ENCODE results near the gene CACNA1B.

Gene CACNA1B

DNA sequence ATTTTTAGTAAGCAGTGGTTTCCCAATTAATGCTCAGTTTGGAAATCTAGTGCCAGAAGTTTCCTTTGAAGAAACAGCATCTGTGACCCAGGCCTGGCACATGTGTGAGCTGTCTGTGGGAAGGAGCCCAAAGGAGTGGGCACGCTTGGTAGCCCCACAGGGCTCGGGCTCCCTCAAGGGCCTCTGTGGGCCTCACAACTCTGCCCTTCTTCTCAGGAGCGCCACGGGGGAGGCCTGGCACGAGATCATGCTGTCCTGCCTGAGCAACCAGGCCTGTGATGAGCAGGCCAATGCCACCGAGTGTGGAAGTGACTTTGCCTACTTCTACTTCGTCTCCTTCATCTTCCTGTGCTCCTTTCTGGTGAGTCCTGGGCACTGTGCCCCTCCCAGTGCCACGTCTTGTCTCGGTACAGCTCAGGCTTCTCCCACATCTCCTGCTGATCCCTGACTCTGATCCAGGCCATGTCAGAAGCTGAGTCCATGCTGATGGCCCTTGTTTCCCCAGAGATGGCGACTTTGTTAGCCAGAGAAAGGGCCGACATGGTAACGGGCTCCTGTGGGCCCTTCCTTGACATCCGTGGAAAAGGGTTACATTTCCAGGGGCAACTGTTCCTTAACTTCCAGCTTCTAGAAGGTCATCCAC, 200.4 kb downstream of the CACNA1B start:
- Histone ChIP-seq H3K4me3 (IDR thresholded peaks at IDR 0.05; ENCODE audit: insufficient read depth, low read depth, low read length) (no peak overlapping the region), H3K27me3 (ENCODE audit: insufficient read depth, low read depth) (peaks cover 18% of the 10 kb centered on the region; the same call in 1 of the 2 replicates), H3K36me3 (ENCODE audit: insufficient read depth) (no peaks in the 10 kb centered on the region), H3K9ac (no peak overlapping the region), H3K27ac (no peak overlapping the region), H3K4me1 (ENCODE audit: low read depth, poor library complexity, severe bottlenecking) (no peaks in the 10 kb centered on the region), H2AFZ (ENCODE audit: low read depth) (no peak overlapping the region), H3K4me2 (no peak overlapping the region), H3K79me2 (ENCODE audit: insufficient read depth, low read depth) (no peaks in the 10 kb centered on the region), H4K20me1 (ENCODE audit: insufficient read depth) (no peaks in the 10 kb centered on the region)
- no peak for TF ChIP-seq CTCF (conservative IDR thresholded peaks at IDR 0.05; ENCODE audit: low read depth, low read length)

GRCh38 chr9:138078846-138079245, 201.3 kb downstream of the CACNA1B start:
- TF ChIP-seq CTCF (conservative IDR thresholded peaks at IDR 0.05; ENCODE audit: low read depth, low read length): no peak
- Histone ChIP-seq H3K9ac (no peak overlapping the region), H3K4me2 (no peak overlapping the region), H3K4me1 (ENCODE audit: low read depth, poor library complexity, severe bottlenecking) (no peaks in the 10 kb centered on the region), H3K4me3 (IDR thresholded peaks at IDR 0.05; ENCODE audit: insufficient read depth, low read depth, low read length) (no peak overlapping the region), H4K20me1 (ENCODE audit: insufficient read depth) (no peaks in the 10 kb centered on the region), H3K27ac (no peak overlapping the region), H3K27me3 (ENCODE audit: insufficient read depth, low read depth) (peaks cover 18% of the 10 kb centered on the region; the same call in 1 of the 2 replicates), H3K36me3 (ENCODE audit: insufficient read depth) (no peaks in the 10 kb centered on the region), H2AFZ (ENCODE audit: low read depth) (no peak overlapping the region), H3K79me2 (ENCODE audit: insufficient read depth, low read depth) (no peaks in the 10 kb centered on the region)

- H4K20me1 ChIP-seq (ENCODE audit: insufficient read depth): no peaks in the 10 kb centered on the region
- H3K36me3 ChIP-seq (ENCODE audit: insufficient read depth): no peaks in the 10 kb centered on the region
- H3K4me2 ChIP-seq: no peak overlapping the region
- no peak overlapping the region for H3K4me3 ChIP-seq (IDR thresholded peaks at IDR 0.05; ENCODE audit: insufficient read depth, low read depth, low read length)
- H3K27me3 ChIP-seq (ENCODE audit: insufficient read depth, low read depth): peaks cover 9% of the 10 kb centered on the region; the same call in 1 of the 2 replicates
- H2AFZ ChIP-seq (ENCODE audit: low read depth): no peak overlapping the region
- H3K4me1 ChIP-seq (ENCODE audit: low read depth, poor library complexity, severe bottlenecking): no peaks in the 10 kb centered on the region
- H3K27ac ChIP-seq: no peak overlapping the region
- no peak overlapping the region for H3K9ac ChIP-seq
- no peaks in the 10 kb centered on the region for H3K79me2 ChIP-seq (ENCODE audit: insufficient read depth, low read depth)
- no peak for TF ChIP-seq CTCF (conservative IDR thresholded peaks at IDR 0.05; ENCODE audit: low read depth, low read length)
These were observed 203.4 kb downstream of the CACNA1B start for GRCh38 chr9:138080979-138081378.

DNA sequence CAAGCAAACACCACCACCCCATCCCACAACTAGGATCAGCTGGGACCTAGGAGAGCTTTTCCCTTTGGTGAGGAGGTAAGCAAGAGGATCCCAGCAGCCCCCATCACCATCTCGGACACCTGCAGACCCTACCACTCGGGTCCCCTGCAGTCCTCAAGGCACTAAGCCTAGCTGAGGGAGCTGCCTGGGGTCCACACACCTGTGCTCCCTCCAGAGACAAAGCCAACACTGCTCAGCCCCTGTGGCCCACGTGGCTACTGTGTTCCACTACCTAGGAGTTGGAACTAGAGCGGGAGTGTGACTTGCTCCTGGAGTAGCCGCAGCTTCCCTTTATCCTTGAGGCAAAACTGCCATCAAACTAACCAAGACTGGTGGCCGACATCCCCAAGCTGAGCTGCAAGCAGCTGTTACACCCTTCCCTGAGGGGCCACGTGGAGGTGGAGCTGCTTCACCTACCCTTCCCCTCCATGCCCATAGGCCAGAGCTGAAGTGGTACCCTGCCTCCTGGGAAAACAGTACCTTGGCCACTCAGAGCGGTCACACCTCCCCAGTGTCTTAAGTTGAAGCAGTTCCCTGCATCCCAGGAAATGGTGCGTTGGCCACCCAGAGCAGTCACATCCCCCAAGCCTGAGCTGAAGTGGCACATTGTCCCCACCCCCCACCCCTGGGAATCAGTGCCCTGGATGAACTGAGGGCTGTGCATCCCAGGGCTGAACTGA, 205.5 kb downstream of the CACNA1B start:
- no peaks in the 10 kb centered on the region for H4K20me1 ChIP-seq (ENCODE audit: insufficient read depth)
- H3K79me2 ChIP-seq (ENCODE audit: insufficient read depth, low read depth): no peaks in the 10 kb centered on the region
- no peak overlapping the region for H3K4me3 ChIP-seq (IDR thresholded peaks at IDR 0.05; ENCODE audit: insufficient read depth, low read depth, low read length)
- peaks cover 3% of the 10 kb centered on the region; the same call in 1 of the 2 replicates for H3K27me3 ChIP-seq (ENCODE audit: insufficient read depth, low read depth)
- H3K4me1 ChIP-seq (ENCODE audit: low read depth, poor library complexity, severe bottlenecking): no peaks in the 10 kb centered on the region
- H3K9ac ChIP-seq: no peak overlapping the region
- H3K27ac ChIP-seq: no peak overlapping the region
- no peak overlapping the region for H2AFZ ChIP-seq (ENCODE audit: low read depth)
- no peak for TF ChIP-seq CTCF (conservative IDR thresholded peaks at IDR 0.05; ENCODE audit: low read depth, low read length)
- H3K4me2 ChIP-seq: no peak overlapping the region
- no peaks in the 10 kb centered on the region for H3K36me3 ChIP-seq (ENCODE audit: insufficient read depth)

Measured in KMS-11 (cell line).